LNCAP (cell line): Measurements from ENCODE around the gene KIF17.

ENCODE experiments used
- TF ChIP-seq, protein P1 (sequence below): fragments of 450-650 bp; IDR thresholded peaks from 2 replicates; pipeline ENCODE4 v1.5.1; 2017; ENCODE audit warnings: mild to moderate bottlenecking

Gene KIF17

DNA sequence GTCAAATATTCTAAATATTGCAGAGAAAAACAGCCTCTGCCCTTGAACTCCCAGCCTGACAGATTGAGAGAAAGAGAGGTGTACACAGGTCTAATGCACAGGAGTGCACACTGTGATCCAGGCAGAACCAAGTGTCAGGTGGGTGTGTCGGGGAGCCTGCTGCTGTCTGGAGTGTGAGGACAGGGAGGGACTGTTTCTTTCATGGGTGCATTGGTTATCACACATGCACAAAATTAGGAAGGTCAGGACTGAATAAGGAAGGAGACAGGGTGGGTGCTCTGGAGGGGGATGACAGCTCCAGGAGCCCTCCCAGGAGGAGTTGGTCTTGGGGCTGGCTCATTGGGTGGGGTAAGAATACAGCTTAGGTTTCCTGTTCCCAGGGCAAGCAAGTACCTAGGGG, 97.8 kb downstream of the KIF17 start:
- TF ChIP-seq, protein P1, sequence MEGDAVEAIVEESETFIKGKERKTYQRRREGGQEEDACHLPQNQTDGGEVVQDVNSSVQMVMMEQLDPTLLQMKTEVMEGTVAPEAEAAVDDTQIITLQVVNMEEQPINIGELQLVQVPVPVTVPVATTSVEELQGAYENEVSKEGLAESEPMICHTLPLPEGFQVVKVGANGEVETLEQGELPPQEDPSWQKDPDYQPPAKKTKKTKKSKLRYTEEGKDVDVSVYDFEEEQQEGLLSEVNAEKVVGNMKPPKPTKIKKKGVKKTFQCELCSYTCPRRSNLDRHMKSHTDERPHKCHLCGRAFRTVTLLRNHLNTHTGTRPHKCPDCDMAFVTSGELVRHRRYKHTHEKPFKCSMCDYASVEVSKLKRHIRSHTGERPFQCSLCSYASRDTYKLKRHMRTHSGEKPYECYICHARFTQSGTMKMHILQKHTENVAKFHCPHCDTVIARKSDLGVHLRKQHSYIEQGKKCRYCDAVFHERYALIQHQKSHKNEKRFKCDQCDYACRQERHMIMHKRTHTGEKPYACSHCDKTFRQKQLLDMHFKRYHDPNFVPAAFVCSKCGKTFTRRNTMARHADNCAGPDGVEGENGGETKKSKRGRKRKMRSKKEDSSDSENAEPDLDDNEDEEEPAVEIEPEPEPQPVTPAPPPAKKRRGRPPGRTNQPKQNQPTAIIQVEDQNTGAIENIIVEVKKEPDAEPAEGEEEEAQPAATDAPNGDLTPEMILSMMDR = no peak

DNA sequence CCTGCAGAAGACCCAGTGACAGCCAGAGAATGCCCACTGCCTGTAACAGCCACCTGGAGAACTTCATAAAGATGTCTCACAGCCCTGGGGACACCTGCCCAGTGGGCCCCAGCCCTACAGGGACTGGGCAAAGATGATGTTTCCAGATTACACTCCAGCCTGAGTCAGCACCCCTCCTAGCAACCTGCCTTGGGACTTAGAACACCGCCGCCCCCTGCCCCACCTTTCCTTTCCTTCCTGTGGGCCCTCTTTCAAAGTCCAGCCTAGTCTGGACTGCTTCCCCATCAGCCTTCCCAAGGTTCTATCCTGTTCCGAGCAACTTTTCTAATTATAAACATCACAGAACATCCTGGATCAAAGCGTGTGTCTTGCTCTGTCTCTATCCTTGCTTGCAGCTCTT, 99.3 kb downstream of the KIF17 start:
- TF ChIP-seq, protein P1 = no peak

DNA sequence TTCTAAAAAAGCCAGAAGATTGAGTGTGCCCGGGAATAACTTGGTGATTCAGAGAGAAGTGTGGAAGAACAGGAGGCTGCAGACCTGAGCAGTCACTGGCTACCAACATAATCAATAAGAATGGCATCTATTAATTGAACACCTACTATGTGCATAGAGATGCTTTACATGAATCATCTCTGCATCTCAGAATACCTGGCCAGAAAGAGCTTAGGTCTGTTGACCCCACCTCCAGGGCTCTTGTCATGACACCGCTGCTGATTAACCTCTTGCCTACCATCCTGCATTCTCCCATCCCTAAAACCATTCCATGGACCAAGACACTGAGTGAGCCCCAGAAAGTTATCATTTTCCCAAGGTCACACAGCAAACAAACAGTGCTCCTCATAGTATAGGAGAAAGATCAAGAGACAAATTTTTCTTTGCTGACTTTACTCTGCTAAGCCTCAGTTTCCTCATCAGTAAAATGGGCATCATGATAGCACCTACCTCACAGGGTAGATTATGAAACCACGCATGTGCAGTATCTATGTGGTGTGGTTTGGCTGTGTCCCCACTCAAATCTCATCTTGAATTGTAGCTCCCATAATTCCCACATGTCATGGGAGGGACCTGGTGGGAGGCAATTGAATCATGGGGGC, 100.8 kb downstream of the KIF17 start:
- TF ChIP-seq, protein P1 = no peak

DNA sequence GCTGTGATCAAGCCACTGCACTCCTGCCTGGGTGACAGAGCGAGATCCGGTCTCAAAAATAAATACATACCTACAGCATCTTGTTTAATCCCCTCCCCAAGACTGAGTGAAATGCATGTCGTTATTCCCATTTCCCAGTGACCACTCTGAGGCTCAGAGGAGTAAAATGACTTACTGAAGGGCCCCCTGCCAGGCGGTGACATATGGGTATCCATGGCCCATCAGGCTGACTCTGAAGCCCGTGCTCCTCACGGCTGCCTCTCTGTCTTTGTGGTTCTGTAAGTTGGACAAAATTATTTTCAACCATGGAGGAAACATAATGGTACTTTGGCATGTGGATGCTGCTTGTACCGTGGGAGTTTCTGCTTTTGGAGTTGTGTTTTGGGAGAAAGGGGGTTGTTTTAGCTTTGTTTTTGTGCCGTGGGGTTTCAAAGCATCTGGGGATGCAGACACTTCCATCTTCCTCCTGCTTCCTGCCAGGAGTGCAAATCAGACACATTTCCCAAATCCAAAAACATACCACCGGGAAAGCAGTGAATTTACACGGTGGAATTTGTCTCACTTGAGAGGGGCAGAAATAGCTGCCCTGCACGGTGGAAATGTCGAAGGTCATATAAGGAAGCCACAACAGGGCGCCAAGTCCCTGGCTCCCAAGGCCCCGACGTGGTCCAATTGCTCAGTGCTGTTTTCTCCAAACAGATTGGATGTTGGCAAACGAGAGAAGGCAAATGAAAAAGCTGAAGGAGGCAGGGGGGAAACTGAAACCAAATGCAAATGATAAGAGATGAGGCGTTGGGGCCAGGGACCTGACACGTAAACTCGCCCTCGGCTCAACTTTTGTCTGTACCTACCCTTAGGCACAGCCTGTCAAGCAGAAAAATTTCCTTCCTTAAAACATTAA, 101.6 kb downstream of the KIF17 start:
- TF ChIP-seq, protein P1 = no peak

DNA sequence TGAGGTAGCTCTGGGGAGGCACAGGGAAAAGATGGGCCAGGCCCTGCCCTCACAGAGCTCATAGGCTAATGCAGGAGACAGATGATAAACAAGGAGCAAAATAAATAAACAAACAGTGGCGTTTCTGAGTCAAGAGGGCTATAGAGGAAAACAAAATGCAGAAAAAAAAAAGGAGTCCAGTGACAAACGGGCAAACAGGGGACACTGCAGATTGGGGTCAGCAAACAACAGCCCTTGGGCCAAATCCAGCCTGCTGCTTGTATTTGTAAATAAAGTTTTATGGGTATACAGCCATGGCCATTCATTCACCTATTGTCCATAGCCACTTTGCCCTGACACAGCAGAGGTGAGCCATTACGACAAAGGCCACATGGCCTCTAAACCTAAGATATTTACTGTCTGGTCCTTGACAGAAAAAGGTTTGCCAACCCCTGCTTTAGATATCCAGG, 103.7 kb downstream of the KIF17 start:
- TF ChIP-seq, protein P1 = no peak
